Inflammatory macrophage treated with lipopolysaccharide for 1 hour (primary cell): ENCODE results near the gene LRIG1.
"Not testable (repeated sequence)": the region's sequence is repeated elsewhere in the genome, so short reads cannot be mapped to it uniquely, and the experiment has no call there.

Source experiments
- DNase-seq, 2 donors: peaks; one replicate each; pipeline ENCODE4 v3.0.0-alpha.2; 2020 to 2022

Gene LRIG1

DNA sequence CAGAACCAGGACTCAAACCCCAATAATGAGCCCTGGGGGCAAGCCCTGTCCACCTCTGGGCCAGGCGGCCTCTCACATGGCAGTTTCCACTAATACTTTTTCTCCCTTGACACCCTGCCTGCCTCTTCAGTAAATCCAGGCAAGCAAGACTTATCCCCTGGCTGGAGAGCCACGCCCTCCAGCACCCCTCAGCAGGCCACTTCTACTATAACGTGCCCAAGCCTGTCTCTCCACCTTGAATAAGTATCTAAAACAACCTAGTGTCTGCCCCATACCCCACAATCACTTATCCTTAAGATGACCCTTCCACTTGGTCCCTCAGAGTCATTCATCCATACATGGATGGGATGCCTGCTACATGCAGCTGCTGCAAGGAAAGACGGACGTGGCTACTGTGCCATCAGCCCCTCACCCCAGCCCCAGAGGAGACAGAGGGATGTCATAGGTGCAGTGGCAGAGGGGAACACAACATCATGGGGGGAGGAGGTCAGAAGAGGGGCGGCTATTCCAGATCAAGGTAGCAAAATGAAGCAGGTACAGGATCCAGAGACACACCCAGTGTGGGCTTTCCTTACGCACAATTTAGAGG is 63.4 kb downstream of the LRIG1 start:
- no peak for DNase-seq

DNA sequence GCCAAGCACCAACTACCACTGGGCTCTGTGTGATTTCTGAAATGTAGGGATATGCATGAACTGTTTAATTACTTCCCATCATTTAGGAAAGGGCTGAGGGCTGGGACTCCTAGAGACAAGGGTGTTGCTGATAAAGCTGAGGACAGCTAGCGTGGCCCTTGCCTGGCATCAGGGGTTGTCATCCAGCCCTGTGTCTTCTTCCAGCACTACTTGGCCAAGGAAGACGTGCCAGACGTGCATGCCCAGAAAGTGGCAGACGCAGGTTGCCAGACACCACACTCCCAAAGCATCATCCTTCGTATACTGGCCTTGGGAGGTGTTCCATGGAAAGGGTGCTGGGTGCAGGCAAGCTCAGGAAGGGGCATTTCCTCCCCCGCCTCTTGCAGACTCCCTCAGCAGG is 64.8 kb downstream of the LRIG1 start:
- DNase-seq, result no peak

DNA sequence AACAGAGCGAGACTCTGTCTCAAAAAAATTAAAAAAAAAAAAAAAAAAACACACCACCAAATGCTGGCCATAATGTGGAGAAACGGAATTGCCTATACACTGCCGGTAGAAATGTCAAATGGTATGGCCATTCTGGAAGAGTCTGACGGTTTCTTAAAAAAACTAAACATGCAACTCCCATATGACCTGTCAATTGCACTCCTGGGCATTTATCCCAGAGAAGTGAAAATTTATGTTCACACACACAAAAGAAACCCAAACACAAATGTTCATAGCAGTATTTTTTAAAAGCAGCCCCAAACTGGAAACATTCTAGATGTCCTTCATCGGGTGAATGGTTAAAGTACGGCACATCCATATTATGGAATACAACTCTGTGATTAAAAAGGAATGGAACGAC is 66.1 kb downstream of the LRIG1 start:
- no peak for DNase-seq

DNA sequence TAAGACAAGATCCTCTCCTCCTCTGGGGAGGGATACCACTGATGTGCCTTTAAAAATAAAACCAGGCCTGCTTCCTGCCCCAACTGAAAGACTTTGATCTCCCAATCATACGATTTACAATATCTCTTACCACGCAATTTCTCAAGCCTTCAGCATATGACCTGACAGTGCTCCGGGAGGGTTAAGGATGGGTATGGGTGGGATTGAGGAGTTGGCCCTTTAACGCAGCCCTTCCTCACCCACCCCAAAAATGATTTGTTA is 67.4 kb downstream of the LRIG1 start:
- no peak for DNase-seq

DNA sequence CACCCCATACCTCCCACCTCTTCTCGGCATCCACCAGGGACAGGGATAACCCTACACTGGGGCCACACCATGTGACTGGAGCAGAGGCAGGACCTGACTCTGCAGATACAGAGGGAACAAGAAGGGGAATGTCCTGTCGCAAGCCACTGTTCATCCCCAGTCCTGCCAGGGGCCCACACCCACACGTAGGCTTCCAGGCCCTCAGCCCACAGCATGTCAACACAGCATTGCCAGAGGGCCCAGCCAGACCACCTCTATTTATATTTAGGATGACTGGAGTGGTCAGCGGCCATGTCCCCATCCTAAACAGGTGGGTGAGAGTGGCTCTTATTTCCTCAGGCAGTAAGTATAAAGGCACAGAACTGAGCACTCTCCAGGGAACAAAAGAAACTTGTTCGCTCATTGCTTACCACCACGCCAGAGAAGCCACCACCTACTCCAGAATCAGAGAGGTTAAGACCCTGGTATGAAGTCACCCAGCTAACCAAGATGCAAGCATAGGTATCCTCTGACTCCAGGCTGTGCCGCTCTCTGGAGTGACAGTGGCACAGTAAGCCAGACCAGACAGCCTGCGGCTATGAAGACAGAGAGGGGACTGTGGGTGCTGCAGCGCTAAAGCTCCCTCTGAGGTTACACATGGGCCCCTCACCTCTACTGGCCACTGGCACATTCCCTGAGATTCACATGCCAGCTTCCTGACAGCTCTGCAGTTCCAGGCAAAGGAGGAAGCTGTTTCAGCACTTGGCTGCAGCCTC is 67.9 kb downstream of the LRIG1 start:
- no peak for DNase-seq

DNA sequence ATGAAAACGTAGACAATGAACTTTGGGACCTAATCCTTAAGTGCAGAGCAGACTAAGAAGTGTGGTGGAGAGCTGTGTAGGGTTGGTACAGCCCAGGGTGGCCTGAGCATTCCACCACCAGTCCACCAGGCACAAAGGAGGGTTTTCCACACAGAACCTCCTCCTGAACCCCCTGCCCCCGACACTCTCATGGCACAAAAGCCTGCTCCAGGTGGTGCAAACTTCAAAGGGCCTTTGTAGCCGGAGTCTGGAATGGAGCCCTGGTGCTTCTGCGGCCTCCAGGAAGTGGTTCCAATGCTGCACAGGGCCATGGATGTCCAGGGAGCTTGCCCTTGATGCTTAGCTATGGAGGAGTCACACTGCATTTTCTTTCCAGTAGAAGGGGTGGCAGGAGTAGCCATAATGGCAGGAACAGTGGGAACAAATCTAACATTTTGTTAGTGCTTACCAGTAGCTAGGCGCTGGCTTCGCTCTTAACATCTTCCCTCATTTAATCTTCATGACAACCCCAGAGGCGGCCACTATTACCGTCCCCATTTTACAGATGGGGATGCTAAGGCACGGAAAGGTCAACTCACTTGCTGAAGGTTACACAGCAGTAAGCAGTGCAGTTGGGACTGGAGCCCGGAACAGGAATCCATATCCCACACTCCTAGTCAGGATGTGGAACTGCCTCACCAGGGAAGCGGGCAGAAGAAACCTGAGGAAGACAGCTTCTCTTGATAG is 68.6 kb downstream of the LRIG1 start:
- DNase-seq, result no peak

DNA sequence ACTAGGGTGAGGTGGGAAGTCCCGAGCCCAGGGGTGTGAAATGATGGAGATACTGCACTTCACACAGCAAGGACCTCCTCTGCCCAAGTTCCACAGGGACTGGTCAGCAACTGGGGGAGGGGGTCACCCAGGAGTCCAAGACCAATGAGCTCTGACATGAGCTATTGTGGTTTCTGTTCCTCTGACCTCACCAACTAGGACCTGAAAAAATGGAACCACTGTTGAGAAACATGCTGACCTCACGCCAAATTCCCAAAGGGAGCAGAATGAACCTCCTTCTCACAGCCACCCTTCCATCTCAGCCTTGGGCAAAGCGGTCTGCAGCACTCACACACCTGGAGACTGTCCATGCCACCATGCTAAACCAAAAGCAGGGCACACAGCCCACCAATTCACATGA is 69.3 kb downstream of the LRIG1 start:
- no peak for DNase-seq

DNA sequence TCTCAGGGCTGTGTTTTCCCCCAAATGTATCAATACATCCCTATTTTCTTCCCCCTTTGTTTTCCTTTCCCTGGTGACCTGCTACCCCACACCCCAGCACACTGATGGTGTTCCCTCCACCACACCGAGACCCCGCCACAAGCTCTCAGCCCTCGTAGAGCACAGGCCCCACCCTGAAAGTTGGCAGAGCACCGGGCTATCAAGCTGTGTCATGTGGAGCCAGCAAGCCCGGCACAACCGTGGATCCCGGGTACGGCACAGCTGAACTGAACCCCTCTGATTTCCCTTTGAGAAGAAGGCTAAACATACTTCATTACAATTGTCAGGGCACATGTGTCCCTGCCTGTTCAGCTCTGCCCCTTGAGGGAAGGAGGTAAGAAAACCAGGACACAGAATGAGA is 69.9 kb downstream of the LRIG1 start:
- no peak for DNase-seq

DNA sequence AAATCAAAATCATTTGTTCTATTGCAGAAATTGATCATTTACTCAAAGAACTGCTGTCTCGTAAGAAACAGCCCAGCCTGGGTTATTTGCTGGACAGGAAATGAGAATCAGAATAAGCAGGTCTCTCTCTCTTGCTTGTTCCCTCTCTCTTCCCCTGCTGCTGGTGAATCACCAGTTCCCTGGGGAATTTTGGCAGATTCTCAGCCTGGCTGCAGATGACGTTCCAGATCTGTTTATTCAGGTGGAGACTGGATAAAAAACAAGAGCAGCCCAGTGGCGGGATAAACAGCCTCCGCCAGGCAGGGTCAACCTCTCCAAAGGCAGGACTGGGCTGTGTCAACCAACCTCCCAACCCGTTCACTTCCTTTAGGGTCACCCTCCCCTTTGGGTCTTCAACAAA is 72.1 kb downstream of the LRIG1 start:
- no peak for DNase-seq

DNA sequence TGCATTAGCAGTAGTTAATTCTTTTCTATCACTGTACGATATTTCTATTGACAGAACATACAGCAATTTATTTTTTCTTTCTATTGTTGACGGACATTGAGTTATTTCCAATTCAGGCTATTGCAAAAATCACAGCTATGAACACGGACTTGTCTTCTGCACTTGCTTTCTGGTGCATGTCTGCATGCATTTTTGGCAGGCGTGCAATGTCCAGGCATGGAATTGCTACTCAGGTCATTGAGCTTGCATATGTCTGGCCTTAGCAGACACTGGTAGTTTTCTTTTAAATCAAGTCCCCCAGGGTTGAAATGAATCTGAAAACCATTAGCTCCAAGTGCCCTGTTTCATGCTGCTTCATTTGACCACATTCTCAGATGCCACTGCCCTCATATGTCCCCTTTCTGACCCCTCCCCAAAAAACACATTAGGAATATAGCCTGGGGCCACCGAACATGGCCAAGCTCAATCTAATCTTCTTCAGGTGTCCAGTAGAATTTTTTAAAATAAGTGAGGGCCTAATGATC is 72.8 kb downstream of the LRIG1 start:
- DNase-seq, result no peak

DNA sequence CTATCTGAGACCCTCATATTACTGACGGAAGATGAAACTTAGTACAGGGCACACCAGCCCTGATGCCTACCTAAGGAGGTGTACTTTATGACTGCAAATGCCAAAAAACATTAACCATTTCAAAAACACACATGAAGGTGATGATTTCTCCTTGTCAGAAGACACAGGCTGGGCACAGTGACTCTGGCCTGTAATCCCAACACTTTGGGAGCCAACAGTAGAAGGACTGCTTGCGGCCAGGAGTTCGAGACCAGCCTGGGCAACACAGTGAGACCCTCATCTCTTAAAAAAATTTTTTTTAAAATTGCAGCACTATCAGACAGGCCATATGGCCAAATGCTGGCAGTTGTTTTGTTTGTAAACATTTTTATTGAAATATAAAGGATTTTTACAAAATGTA is 73.5 kb downstream of the LRIG1 start:
- no peak for DNase-seq

DNA sequence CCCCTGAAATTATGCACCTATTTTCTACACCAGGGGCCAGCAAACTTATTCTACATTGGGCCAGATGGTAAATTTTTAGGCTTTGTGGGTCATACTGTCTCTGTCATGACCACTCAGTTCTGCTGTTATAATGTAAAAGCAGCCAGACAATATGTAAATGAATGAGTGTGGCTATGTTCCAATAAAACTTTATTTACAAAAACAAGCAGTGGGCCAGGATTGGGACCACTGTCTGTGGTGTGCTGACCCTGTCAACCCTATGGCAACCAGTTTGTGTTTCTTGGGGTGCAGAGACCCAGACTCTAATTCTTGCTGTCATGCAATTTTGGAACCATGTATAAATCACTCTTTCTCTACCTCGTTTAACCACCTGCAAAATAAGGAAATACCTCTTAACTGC is 74.7 kb downstream of the LRIG1 start:
- no peak for DNase-seq

DNA sequence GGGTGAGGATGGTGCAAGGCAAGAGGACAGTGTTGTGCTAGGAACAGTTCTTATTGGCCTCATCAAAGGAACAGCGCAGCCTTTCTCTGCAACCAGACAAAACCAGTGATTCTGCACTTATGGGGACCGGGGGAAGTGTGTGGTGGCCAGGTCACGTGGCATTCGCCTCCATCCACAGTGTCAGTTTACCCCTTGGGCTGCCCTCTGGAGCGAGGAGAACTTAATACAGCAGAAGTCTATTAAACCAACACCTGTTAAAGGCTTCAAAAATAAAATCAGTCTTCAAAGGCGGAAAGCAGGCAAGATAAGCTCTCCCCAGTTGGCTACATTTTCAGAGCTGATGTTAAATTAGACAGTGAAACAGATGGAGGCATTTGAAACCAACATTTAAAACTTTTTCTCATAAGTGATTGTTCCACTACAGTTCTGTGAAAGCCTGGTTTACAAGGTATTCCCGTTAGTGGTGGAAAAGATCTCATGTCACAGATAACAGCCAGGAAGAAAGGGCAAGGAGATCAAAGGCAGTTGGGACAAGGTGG is 75.2 kb downstream of the LRIG1 start:
- no peak for DNase-seq

DNA sequence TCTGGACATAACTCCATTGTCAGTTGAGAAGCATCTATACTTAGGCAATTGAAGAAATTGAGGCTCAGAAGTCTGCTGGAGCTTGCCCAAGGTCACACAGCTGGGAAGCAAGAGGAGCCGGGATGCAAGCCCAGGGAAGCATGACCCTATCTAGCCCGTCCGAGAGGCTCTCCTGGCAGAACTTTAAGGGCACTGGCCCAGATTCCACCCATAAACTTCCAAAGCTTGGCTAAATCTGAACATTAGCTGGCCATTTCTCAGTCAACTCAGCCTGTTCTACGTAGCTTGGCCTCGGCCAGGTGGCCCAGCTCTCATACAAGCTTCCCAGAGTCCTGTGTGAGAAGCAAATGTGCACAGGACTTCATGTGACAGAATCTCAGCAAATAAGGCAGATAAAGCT is 75.8 kb downstream of the LRIG1 start:
- no peak for DNase-seq

DNA sequence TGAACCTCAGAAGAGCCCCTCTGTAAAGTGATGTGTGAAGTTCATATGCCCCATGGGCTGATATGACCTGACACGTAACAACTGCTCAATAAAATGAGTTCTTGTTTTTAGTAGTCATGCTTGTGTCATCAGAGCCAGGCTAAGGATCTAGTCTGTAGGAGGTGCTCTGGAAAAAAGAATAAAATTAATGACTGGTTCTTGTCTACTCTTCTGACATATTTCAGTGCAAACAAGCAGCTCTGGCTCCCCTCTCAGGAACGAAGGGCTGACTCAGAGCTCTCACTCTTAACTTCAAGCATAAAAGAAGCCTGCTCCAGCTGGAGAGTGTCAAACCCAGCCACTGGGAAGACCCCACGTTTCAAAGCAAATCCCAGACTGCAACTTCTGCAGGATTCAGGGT is 77.0 kb downstream of the LRIG1 start:
- no peak for DNase-seq

DNA sequence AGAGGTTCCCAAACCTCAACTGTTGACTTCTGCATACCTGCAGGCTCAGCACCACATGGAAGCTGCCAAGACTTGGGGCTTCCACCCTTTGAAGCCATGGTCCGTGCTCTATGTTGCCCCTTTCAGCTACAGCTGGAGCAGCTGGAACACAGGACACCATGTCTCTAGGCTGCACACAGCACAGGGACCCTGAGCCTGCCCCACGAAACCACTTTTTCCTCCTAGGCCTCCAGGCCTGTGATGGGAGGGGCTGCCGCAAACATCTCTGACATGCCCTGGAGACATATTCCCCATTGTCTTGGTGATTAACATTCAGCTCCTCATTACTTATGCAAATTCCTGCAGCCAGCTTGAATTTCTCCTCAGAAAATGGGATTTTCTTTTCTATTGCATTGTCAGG is 78.9 kb downstream of the LRIG1 start:
- not testable (repeated sequence) for DNase-seq

DNA sequence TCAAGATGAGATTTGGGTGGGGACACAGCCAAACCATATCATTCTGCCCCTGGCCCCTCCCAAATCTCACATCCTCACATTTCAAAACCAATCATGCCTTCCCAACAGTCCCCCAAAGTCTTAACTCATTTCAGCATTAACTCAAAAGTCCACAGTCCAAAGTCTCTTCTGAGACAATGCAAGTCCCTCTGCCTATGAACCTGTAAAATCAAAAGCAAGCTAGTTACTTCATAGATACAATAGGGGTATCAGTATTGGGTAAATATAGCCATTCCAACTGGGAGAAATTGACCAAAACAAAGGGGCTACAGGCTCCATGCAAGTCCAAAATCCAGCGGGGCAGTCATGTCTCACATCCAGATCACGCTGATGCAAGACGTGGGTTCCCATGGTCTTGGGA is 79.7 kb downstream of the LRIG1 start:
- not testable (repeated sequence) for DNase-seq

DNA sequence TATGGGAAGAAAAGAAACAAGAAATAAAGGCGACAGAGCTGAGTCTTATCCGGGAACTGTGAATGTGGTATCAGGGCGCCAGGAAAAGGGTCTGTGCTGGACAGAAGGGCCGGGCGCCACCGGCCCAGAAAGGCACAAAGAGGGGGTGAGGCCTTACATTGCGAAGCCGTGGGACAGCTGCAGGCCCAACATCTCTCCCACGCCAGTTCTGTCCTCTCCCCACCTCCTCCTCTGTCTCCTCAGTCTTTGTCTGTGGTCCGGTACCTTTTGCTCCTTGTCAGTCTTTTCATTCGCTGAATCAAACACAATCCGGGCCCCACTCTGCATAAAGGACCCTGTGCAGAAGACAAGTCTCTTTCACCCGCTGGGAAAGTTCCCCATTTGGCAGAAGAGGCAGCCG is 81.8 kb downstream of the LRIG1 start:
- DNase-seq, result no peak

DNA sequence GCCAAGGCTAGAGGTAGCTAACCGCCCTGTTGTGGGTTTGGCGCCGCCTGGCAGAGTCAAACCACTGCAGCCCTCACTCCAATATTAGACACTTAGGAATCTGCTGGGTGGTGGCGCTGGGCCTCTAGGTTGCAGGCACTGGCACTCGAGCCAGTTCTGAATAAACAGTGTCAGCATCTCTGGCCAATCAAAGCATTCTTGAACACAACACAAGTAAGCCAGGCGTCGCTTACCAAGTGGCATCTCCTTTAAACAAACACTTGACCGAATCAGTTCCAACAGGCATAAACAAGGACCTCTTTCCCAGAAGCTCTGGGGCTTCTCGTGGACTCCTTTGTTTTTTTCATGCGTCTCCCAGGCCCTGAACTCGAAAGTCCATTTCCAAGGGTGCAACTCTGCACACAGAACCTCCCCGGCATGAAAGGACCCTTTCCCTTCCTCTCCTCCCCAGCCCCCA is 82.3 kb downstream of the LRIG1 start:
- DNase-seq, result no peak

DNA sequence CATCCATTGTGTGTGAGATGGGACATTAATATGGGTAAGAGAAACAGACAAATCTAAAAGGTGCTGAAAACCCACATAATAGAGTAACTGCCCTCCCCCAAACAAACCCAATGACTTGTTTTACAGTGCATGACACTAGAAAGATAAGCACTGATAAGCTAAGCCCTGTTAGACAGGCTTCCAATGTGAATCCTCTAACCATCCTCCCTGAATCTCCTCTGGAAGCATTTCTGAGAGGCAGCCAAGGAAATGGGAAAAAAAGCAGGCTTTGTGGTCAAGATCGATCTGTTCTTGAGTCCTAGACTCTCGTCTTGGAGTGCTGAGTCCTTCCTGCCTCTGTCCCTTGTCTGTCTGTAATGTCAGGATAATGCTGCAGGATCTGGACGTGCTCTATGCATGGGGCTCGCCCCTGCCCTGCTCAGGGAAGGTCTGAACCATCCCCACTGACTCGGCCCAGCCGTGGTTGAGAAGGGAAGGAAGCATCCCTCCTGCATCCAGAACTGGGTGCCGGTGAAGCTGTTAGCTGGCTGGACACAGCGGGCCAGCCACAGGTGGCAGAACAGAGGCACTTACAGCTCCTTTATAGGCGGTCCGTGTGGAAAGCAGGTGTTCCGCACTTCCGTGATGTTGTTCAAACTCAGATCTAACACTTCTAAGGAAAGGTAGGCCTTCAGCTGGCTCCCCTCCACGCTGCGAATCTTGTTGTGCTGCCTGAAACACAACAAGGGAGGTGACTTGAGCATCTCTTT is 84.1 kb downstream of the LRIG1 start:
- DNase-seq, result no peak

DNA sequence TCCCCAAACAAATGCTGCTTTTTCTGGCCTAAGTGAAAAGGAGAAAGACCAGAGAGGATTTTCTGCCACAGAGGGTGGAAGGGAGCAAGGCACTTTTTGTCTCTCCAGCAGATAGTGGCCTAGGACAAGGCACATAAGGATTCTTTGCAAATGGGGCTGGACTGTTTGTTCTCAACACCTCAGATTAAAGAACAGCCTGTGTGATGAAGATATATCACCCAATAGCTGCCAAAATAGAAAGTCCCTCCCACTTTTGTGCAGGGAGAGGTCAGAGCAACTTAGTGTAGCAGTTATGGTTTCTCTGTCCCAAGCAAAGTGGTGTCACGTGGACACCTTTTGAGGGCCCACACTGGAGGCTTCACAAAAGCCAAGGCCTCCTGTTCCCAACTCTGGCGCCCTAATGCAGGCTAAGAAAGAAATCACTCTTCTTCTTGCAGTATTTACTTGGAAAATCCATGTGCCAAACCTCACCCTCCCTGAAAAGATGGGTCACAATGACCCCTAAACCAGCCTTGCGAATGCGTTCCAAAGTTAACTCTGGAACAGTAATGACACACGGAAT is 84.9 kb downstream of the LRIG1 start:
- DNase-seq, result no peak

DNA sequence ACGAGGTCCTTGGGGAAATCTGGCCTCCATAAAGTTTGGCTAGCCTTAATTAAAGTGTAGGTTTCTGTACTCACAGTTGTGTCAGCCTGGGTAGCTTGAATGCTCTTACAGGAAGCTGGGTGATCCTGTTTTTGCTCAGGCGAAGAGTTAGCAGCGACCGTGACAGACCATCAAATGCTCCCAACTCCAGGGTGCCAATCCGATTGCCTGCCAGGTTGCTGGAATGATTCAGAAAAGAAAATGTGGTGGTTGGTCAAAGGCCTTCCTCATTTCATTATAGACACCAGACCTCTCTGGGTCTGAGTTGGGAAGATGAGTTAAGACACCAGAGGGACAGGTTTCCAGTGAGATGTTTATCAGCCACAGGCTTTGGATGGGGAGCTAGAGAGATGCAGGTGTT is 86.0 kb downstream of the LRIG1 start:
- no peak for DNase-seq
